Activated CD4-positive, alpha-beta T cell treated with anti-CD3 and anti-CD28 coated beads, Interleukin-2, amount 50 U/mL, for 1 hour (primary cell): ENCODE measurements around the gene RIMS3.
"Not testable (repeated sequence)": the region's sequence is repeated elsewhere in the genome, so short reads cannot be mapped to it uniquely, and the experiment has no call there.

Experiments
- DNase-seq: peaks from one replicate; pipeline ENCODE4 v3.0.0-alpha.2; 2020

The RIMS3 gene

GRCh38 chr1:40582116-40582515 lies 83.4 kb downstream of the RIMS3 start:
- no peak for DNase-seq

GRCh38 chr1:40575336-40575735 lies 90.1 kb downstream of the RIMS3 start:
- no peak for DNase-seq

GRCh38 chr1:40574805-40575204 lies 90.7 kb downstream of the RIMS3 start:
- not testable (repeated sequence) for DNase-seq
